Choroid plexus epithelial cell (primary cell): ENCODE data around the gene KLHDC4.

ENCODE experiments used
- DNase-seq: peaks from one replicate; pipeline ENCODE4 v3.0.0-alpha.2; 2010; ENCODE audit warnings: low read depth
- H3K4me3 ChIP-seq: 2 replicates; pipeline ENCODE4 v1.5.1; 2011; ENCODE audit warnings: low read depth, mild to moderate bottlenecking, control low read depth, low read length, moderate library complexity
- CTCF ChIP-seq: conservative IDR thresholded peaks from 2 replicates; pipeline ENCODE4 v1.5.1; 2011; ENCODE audit warnings: low read depth, mild to moderate bottlenecking, control low read depth, inconsistent platforms, low read length, moderate library complexity

KLHDC4 gene

GRCh38 chr16:87680272-87680644, 85.5 kb downstream of the KLHDC4 start:
- no peak for DNase-seq
- TF ChIP-seq CTCF, result no peak
- H3K4me3 ChIP-seq, result no peak overlapping the region

GRCh38 chr16:87679593-87680271, 86.1 kb downstream of the KLHDC4 start:
- DNase-seq, result no peak
- TF ChIP-seq CTCF, result no peak
- H3K4me3 ChIP-seq, result no peak overlapping the region

GRCh38 chr16:87678618-87679017, 87.2 kb downstream of the KLHDC4 start:
- H3K4me3 ChIP-seq, result no peak overlapping the region

GRCh38 chr16:87677830-87678229, 88.0 kb downstream of the KLHDC4 start:
- no peak for DNase-seq
- no peak overlapping the region for H3K4me3 ChIP-seq
- TF ChIP-seq CTCF, result no peak

More at GRCh38 chr16:87678618-87679017, 87.2 kb downstream of the KLHDC4 start:
- DNase-seq, result no peak
- TF ChIP-seq CTCF, result no peak

GRCh38 chr16:87675111-87675719, 90.6 kb downstream of the KLHDC4 start:
- no peak overlapping the region for H3K4me3 ChIP-seq
- DNase-seq, result no peak
- no peak for TF ChIP-seq CTCF

- DNase-seq, result no peak
- no peak overlapping the region for H3K4me3 ChIP-seq
- TF ChIP-seq CTCF, result no peak
Observed at GRCh38 chr16:87674419-87674818, 91.4 kb downstream of the KLHDC4 start.

GRCh38 chr16:87671715-87672270, 94.0 kb downstream of the KLHDC4 start:
- DNase-seq, result no peak
- H3K4me3 ChIP-seq, result no peak overlapping the region
- no peak for TF ChIP-seq CTCF
